Peyer's patch (tissue), 4 donors: ENCODE measurements around the gene PAIP2.

Experiments
- POLR2A ChIP-seq, 2 donors: fragments of 450-650 bp; IDR thresholded peaks; one replicate each; pipeline ENCODE4 v1.5.1; 2017; ENCODE audit warnings: antibody characterized with exemption in 2 of 2, mild to moderate bottlenecking in 2 of 2, moderate library complexity in 2 of 2
- TF ChIP-seq, protein P1 (sequence below), 6 experiments: fragments of 450-650 bp in 4 of 6; fragments of 200-600 bp in 2 of 6; sonication (generic) in 1 of 6; IDR thresholded peaks; one replicate each; pipeline ENCODE4 v1.5.1; 2017 to 2019; ENCODE audit warnings: antibody characterized with exemption in 6 of 6, mild to moderate bottlenecking in 3 of 6, moderate library complexity in 1 of 6

DNA sequence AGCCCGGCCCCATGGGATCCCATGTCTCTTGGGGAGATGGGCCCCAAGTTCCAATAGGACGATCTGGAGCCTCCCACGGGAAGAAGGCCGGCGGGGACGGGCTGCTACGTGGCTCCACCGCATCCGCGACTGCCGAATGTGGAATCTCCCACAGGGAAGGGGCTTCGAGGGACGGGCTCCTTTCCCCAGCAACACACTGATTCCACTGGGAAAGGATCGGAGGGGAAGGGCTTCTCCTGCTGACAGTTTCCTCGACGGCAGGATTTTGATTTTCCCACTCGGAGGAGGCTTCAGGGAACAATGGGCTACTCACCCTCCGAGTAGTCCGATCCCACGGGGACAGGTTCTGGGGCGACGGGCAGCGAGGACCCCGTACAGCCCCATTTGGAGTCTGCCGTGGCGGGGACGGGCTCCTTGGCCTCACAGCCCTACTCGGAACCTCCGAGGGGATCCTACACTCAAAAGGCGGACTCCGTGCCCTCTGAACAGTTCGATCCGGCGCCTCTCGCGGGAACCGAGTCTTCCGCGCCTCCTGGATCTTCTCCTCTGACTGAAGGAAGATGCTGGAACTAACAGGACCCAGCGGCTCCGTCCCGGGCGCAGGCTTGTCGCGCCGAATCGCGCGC, 52.0 kb downstream of the PAIP2 start:
- TF ChIP-seq, protein P1, sequence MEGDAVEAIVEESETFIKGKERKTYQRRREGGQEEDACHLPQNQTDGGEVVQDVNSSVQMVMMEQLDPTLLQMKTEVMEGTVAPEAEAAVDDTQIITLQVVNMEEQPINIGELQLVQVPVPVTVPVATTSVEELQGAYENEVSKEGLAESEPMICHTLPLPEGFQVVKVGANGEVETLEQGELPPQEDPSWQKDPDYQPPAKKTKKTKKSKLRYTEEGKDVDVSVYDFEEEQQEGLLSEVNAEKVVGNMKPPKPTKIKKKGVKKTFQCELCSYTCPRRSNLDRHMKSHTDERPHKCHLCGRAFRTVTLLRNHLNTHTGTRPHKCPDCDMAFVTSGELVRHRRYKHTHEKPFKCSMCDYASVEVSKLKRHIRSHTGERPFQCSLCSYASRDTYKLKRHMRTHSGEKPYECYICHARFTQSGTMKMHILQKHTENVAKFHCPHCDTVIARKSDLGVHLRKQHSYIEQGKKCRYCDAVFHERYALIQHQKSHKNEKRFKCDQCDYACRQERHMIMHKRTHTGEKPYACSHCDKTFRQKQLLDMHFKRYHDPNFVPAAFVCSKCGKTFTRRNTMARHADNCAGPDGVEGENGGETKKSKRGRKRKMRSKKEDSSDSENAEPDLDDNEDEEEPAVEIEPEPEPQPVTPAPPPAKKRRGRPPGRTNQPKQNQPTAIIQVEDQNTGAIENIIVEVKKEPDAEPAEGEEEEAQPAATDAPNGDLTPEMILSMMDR (IDR thresholded peaks at IDR 0.05) = no peak
- TF ChIP-seq POLR2A (IDR thresholded peaks at IDR 0.05) = no peak
